Measurements from ENCODE around the gene DHX32.

DNA sequence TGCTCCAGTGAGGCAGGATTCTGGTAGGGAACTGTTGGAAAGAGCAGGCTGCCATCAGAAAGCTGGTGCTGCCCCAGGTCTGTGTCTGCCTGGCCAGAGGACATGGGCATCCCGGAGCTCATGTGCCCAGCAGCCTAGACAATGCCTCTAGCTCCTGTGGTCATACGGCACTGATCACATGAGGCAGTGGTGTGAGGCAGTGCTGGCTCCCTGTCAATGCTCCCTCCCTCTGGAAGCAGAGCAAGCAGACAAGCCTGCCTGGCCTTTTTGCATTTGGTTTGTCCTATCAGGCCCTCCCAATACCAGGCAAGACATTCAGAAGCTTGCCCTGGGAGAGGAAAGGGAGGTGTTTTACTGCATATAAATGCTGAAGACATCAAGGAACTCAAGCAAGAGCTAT lies 86.0 kb downstream of the DHX32 start:
- TF ChIP-seq, protein P1, sequence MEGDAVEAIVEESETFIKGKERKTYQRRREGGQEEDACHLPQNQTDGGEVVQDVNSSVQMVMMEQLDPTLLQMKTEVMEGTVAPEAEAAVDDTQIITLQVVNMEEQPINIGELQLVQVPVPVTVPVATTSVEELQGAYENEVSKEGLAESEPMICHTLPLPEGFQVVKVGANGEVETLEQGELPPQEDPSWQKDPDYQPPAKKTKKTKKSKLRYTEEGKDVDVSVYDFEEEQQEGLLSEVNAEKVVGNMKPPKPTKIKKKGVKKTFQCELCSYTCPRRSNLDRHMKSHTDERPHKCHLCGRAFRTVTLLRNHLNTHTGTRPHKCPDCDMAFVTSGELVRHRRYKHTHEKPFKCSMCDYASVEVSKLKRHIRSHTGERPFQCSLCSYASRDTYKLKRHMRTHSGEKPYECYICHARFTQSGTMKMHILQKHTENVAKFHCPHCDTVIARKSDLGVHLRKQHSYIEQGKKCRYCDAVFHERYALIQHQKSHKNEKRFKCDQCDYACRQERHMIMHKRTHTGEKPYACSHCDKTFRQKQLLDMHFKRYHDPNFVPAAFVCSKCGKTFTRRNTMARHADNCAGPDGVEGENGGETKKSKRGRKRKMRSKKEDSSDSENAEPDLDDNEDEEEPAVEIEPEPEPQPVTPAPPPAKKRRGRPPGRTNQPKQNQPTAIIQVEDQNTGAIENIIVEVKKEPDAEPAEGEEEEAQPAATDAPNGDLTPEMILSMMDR (IDR thresholded peaks at IDR 0.05), result no peak
- no peak for TF ChIP-seq EP300 (IDR thresholded peaks at IDR 0.05; ENCODE audit: low read depth)

Data from transverse colon (tissue), 3 donors.